Activated naive CD4-positive, alpha-beta T cell treated with anti-CD3 and anti-CD28 coated beads, Interleukin-2, amount 50 U/mL, for 24 hours (primary cell): Measurements from ENCODE around the gene ROR1.

Experiments
- H3K27ac Mint-ChIP-seq: one replicate; pipeline ENCODE4 v1.8.0; 2021; ENCODE audit warnings: mild to moderate bottlenecking, mixed read lengths
- H3K27me3 Mint-ChIP-seq: one replicate; pipeline ENCODE4 v1.8.0; 2021; ENCODE audit warnings: mixed read lengths
- H3K36me3 Mint-ChIP-seq: one replicate; pipeline ENCODE4 v1.8.0; 2021; ENCODE audit warnings: mixed read lengths
- H3K4me1 Mint-ChIP-seq: one replicate; pipeline ENCODE4 v1.8.0; 2021; ENCODE audit warnings: mixed read lengths
- H3K4me3 Mint-ChIP-seq: one replicate; pipeline ENCODE4 v1.8.0; 2021; ENCODE audit warnings: mild to moderate bottlenecking, mixed read lengths
- H3K9me3 Mint-ChIP-seq: one replicate; pipeline ENCODE4 v1.8.0; 2021; ENCODE audit warnings: mixed read lengths

ROR1 gene

DNA sequence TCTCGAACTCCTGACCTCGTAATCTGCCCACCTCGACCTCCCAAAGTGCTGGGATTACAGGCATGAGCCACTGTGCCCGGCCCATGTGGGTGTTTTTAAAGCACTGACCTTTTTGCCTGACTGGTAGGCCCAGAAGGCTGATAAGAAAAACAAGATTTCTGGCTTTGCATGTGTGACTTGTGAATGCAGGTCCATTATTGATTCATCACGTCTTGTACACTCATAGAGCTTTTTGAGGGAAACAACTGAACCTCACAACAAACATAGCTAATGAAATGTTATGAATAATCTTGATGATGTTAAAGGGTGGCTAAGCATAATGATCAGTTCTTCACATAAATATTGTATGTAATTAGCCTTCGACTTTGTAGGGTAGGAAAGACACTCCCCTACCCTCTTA is 288.7 kb downstream of the ROR1 start:
- Mint-ChIP-seq H3K4me1 (peaks cover 12% of the 10 kb centered on the region), H3K27me3 (peaks cover 6% of the 10 kb centered on the region), H3K36me3 (peaks cover 1% of the 10 kb centered on the region), H3K27ac (no peak overlapping the region), H3K4me3 (no peak overlapping the region), H3K9me3 (no peaks in the 10 kb centered on the region)

DNA sequence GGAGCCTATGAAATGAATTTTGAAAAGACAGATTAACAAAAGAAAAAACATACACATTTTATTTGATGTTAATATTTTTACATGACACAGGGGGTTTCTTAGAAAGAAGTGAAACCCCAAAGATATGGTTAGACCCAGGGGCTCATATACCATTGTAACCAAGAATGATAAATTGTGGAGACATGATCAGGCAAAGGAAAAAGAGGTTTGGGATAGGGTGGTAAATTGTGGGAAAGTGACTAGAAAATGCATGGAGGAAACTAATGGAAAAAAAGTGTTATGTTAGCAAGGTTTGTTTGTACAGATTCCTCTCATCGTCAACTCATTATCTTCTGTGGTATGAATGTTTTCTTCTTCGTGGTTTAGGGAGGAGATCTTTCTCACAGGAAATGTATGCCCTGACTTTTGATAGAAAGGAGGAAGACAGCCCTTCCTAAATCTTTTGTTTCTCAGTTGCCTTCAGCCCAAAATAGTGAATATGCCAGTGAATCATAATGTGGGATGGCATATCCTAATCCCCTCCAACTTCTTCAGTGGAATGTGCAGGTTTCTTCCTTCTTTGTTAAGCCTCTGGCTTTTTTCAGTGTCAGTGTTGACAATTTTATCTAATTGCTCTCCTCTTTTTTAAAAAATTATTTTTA is 289.2 kb downstream of the ROR1 start:
- Mint-ChIP-seq H3K36me3 (peaks cover 1% of the 10 kb centered on the region), H3K27me3 (peaks cover 6% of the 10 kb centered on the region), H3K4me1 (peaks cover 12% of the 10 kb centered on the region), H3K9me3 (no peaks in the 10 kb centered on the region), H3K27ac (no peak overlapping the region), H3K4me3 (no peak overlapping the region)

DNA sequence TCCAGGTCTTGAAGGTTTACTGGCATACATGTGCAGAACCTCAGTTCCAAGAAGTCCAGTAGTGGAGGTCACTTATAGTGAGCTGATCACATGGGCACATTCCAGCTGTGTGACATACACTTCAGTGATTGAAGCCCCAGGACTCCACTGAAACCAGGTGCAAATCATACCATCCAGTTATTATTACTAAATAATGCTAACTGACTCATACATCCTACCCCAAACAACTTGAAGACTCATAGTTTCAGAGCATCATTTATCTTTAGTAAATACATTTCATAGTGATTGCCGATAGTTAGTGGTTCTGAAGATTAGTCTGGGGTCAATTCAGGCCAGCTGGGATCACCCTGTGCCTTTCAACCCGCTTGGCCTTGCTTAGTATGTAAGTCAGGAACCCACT is 291.8 kb downstream of the ROR1 start:
- Mint-ChIP-seq H3K27ac (no peak overlapping the region), H3K4me1 (peaks cover 15% of the 10 kb centered on the region), H3K4me3 (no peak overlapping the region), H3K9me3 (no peaks in the 10 kb centered on the region), H3K36me3 (peaks cover 1% of the 10 kb centered on the region), H3K27me3 (peaks cover 6% of the 10 kb centered on the region)

DNA sequence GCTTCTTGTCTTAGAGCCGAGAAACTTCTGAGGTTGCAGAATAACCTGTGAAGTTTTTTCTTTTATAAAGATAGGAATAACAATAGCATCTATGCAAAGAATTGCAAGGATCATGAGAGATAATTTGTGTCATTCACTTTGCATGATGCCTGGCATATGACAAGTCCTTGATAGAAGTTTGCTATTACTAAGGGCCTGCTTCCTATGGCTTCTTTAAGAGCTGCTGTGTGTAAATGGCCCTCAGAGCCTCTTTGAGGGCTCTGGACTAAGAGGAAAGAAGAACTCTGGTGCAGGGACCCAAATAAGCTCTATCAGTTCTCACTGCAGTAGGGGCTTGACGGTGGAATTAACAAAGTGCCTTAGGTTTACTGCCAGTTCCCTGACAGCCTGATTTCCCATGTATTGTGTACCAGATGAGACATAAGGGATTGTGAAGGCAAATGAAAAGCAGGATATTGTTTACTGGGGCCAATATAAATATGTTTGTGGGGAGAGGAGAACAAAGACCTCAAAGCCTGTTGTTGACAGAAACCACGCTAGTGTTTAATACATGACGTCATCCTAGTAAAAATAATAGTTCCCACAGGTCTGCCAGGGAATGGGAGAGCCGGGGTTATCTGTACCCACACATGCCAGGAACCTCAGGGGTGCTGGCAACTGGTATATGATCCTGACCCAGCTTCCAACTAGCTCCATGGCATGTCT is 298.4 kb downstream of the ROR1 start:
- Mint-ChIP-seq H3K4me3 (no peak overlapping the region), H3K9me3 (no peaks in the 10 kb centered on the region), H3K27ac (no peak overlapping the region), H3K4me1 (peaks cover 3% of the 10 kb centered on the region), H3K27me3 (peaks cover 3% of the 10 kb centered on the region), H3K36me3 (no peaks in the 10 kb centered on the region)

DNA sequence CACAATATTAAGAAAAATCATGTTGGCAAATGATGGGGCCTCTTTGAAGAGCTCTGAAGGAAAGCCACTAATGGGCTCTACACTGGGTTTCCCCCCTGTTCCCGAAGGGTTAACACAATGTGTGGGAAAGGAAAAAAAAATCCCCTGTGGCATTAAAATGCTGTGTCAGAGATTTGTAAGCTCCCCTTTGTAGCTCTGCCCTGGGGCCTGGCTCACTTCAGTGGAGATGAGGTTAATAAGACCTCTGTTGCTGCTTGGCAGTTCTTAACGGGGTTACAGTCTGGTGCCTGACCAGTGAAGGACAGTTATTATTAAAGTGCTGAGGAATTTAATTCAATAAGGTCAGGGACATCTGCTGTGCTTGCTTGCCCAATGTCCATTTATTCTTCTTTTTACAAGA is 299.9 kb downstream of the ROR1 start:
- H3K27ac Mint-ChIP-seq = no peak overlapping the region
- no peaks in the 10 kb centered on the region for H3K9me3 Mint-ChIP-seq
- peaks cover 3% of the 10 kb centered on the region for H3K27me3 Mint-ChIP-seq
- peaks cover 3% of the 10 kb centered on the region for H3K4me1 Mint-ChIP-seq
- H3K4me3 Mint-ChIP-seq = no peak overlapping the region
- no peaks in the 10 kb centered on the region for H3K36me3 Mint-ChIP-seq

DNA sequence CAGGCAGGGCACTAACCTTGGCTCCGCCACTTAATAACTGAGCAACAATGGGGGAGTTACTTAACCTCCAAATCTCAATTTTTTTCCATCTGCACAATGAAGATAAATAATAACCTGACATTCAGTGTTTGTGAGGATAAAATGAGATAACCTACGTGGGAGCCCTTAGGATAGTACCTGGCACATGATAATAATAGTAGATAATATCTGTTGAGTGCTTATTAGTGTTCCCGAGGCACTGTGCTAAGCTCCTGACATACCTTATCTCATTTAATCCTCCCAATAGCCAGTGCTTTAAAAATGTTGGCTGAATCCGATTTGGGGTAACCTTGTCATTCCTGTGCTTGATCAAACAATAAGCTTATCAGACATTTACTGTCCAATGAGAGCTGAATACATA is 300.9 kb downstream of the ROR1 start:
- peaks cover 3% of the 10 kb centered on the region for H3K27me3 Mint-ChIP-seq
- H3K36me3 Mint-ChIP-seq = no peaks in the 10 kb centered on the region
- H3K9me3 Mint-ChIP-seq = no peaks in the 10 kb centered on the region
- H3K27ac Mint-ChIP-seq = no peak overlapping the region
- no peak overlapping the region for H3K4me3 Mint-ChIP-seq
- no peaks in the 10 kb centered on the region for H3K4me1 Mint-ChIP-seq

DNA sequence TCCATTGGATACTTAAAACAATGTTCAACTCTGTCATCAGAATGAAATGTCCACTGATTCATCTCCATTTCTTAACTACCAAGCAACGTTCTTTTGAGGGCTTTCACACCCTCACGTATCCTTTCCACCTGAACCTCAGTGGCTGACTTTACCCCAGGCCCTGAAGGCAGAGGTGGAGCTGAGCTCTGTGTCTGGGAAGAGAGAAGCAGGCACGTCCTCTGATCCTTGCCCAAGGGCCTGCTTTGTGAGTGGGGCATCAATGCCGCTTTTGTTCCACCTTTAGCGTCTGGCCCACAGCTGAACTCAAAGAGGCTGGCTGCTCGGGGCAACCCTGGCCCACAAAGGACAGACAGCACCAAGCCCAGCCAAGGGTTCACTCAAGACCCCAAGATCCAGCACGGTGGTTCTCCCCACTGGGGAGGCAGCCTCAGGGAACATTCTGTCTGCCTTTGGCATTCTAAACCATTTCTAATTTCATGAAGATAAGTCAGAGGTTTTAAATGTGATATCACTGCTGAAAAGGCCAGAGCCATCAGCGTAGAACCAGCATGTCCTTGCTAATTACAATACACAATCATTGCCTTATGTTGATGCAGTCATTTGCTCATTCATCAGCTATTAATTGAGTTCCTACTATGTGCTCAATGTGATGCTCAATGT is 303.6 kb downstream of the ROR1 start:
- no peaks in the 10 kb centered on the region for H3K36me3 Mint-ChIP-seq
- H3K27ac Mint-ChIP-seq = no peak overlapping the region
- no peaks in the 10 kb centered on the region for H3K27me3 Mint-ChIP-seq
- H3K9me3 Mint-ChIP-seq = no peaks in the 10 kb centered on the region
- no peaks in the 10 kb centered on the region for H3K4me1 Mint-ChIP-seq
- no peak overlapping the region for H3K4me3 Mint-ChIP-seq

DNA sequence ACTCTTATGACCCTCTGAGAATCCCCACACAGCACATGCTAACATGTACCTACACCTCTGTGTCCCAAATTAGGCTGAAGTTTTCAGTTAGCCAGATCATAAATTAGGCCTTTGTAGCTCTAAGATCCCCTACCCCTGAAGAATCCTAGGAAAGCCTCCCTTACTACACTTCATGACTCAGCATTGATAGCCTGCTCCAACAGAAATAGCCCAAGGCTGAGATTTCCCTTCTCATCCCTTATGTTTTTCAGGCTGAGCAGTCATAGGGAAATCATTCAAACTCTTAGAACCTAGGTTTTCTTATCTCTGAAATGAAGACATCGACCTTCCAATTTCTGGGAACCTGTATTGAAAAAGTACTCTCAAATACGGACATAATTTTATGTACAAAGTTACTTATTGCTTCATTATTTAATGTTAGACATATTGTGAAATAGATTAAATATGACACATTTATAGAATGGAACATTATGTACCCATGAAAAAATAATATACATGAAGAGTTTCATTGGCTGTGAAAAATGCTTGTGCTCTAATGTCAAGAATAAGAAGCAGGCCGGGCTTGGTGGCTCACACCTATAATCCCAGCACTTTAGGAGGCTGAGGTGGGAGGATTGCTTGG is 307.2 kb downstream of the ROR1 start:
- H3K4me3 Mint-ChIP-seq = no peak overlapping the region
- no peaks in the 10 kb centered on the region for H3K9me3 Mint-ChIP-seq
- no peaks in the 10 kb centered on the region for H3K36me3 Mint-ChIP-seq
- H3K27me3 Mint-ChIP-seq = peaks cover 2% of the 10 kb centered on the region
- H3K27ac Mint-ChIP-seq = no peak overlapping the region
- H3K4me1 Mint-ChIP-seq = no peaks in the 10 kb centered on the region

DNA sequence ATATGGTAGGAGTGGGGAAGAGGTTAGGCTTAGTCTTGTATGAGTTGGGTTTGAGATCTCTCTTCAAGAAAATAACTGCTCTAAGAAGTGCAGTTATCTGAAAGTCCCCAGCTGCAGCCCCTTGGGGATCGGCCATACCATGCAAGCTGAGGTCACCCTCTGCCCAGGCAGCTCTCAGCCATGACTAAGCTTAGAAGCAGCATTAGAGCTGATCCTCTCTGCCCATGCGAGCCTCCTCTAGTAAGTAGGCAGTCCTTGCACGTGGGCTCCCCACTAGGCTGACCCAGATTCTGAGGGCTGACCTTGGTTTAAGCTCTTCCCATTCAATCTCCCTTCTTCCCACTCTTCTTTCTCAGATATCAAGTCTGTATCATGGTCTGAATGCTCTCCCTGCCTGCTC is 308.6 kb downstream of the ROR1 start:
- H3K4me1 Mint-ChIP-seq = no peaks in the 10 kb centered on the region
- H3K4me3 Mint-ChIP-seq = no peak overlapping the region
- no peaks in the 10 kb centered on the region for H3K36me3 Mint-ChIP-seq
- H3K27ac Mint-ChIP-seq = no peak overlapping the region
- H3K9me3 Mint-ChIP-seq = no peaks in the 10 kb centered on the region
- H3K27me3 Mint-ChIP-seq = peaks cover 2% of the 10 kb centered on the region

DNA sequence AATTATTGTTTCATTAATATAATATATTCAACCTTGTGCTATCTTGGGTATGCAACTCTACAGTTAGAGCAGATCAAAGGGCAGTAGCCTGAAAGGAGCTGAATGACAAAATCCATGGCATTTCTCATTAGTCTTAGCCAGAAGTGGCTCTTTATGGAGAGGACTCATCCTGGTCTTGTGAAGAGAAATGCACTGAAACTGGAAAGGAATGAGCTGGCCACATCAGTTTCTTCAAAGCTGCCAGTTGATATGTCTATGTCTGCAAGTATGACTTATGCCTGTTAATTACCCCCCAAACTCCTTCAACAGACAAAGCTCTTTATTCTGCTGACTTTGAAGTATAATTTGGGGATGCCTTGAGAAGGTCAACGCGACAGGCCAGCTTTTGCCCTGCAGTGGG is 310.6 kb downstream of the ROR1 start:
- Mint-ChIP-seq H3K4me1 (no peaks in the 10 kb centered on the region), H3K9me3 (no peaks in the 10 kb centered on the region), H3K27me3 (peaks cover 4% of the 10 kb centered on the region), H3K27ac (no peak overlapping the region), H3K36me3 (no peaks in the 10 kb centered on the region), H3K4me3 (no peak overlapping the region)

DNA sequence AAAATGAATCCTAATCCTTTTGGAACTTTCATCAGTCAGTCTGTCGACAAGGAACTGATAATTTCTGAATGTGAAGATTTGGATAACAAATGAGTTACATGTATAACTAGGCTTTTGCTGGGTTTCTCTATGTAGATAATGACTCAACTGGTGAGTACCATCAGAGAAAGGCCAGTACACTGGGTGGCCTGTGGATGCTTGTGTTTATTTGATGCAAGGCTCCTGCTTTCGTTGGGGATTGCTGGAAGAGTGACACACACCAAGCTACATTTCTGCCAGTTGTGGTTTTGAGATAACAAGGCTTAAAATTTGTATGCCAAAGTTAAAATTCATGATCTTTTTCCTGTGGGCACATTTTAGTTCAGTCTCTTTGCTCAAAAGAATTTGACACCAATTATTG is 314.0 kb downstream of the ROR1 start:
- Mint-ChIP-seq H3K9me3 (peaks cover 6% of the 10 kb centered on the region), H3K4me3 (no peak overlapping the region), H3K4me1 (no peaks in the 10 kb centered on the region), H3K36me3 (peaks cover 4% of the 10 kb centered on the region), H3K27me3 (peaks cover 6% of the 10 kb centered on the region), H3K27ac (no peak overlapping the region)

DNA sequence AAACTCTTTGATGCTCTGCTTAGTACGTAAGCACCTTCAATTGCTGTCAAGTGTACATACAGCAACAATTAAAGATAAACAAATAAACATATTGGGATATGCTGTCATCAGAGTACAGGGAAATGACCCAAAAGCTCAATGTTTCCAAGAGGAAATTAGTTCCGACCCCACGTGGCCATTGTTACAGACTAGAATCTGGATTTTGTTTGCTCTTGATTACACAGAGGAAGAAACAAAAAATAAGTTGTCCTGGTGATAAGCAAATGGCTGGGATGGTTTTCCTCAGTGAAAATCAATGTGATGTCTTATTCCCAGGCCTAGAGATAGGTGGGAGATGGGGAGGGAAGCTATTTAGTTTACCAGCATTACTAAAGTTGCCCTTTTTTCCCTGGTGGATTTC is 316.6 kb downstream of the ROR1 start:
- no peaks in the 10 kb centered on the region for H3K4me1 Mint-ChIP-seq
- peaks cover 6% of the 10 kb centered on the region for H3K9me3 Mint-ChIP-seq
- H3K36me3 Mint-ChIP-seq = peaks cover 4% of the 10 kb centered on the region
- H3K27me3 Mint-ChIP-seq = peaks cover 6% of the 10 kb centered on the region
- no peak overlapping the region for H3K4me3 Mint-ChIP-seq
- no peak overlapping the region for H3K27ac Mint-ChIP-seq

DNA sequence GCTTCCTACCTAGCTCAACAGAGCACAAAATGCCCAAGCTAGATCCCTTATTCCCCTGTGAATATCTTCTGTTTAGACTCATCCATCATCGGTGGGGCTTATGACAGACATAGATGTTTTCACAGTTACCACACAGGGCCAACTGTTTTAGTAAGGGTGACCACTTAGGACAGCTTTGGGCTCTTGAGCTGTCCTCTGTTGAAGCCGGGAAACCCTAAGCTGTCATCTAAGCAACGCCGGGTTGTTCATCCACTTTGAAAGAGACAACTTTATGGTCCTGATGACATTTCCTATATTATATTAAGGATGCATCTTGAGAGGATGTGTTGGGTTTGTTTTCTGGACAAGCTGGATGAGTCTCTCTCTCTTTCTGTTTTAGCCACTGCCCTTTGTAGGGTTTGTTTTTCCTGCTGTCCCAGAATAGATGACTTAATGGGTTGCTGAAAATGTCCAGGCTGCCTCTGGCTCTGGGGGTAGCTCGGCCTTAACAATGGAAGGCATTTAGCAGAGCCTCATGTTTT is 319.1 kb downstream of the ROR1 start:
- no peak overlapping the region for H3K4me3 Mint-ChIP-seq
- peaks cover 6% of the 10 kb centered on the region for H3K27me3 Mint-ChIP-seq
- H3K36me3 Mint-ChIP-seq = peaks cover 4% of the 10 kb centered on the region
- peaks cover 6% of the 10 kb centered on the region for H3K9me3 Mint-ChIP-seq
- H3K27ac Mint-ChIP-seq = no peak overlapping the region
- H3K4me1 Mint-ChIP-seq = no peaks in the 10 kb centered on the region

DNA sequence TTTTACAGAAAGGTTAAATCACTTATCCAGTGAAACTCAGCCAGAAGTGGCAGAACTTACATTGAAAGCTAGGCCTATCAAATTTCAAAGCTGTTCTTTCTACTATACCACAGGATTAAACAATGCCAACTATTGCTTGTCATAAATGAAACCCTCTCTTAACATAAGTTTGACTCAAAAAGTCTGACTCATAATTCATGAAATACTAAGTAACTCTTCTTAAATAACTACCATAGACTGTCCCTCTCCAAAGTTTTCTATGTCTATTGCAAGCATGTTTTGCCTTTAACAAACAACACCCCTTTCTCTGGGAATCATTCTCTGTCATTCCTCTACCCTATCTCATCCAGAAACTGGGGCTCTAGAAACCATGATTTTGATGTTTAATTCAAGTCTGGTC is 320.1 kb downstream of the ROR1 start:
- Mint-ChIP-seq H3K4me1 (no peaks in the 10 kb centered on the region), H3K36me3 (peaks cover 4% of the 10 kb centered on the region), H3K4me3 (no peak overlapping the region), H3K27me3 (peaks cover 5% of the 10 kb centered on the region), H3K9me3 (peaks cover 6% of the 10 kb centered on the region), H3K27ac (no peak overlapping the region)

DNA sequence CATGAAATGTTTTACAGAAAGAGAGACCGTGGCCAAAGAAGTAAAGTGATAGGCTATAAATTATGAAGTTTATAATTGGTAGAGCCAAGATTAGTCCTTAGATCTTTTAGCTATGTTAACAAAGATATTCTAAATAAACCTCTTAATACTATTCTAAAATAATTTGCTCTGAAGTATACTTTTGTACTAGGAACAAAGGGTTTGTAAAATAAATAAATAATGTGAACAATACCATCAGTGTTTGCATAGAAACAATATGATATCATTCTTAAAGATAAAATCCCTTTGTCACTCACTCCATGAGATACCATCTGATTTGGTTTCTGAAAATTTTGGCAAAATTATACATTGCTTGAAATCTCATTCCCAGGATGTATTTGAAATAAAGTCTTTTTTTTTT is 322.0 kb downstream of the ROR1 start:
- Mint-ChIP-seq H3K27ac (no peak overlapping the region), H3K36me3 (no peaks in the 10 kb centered on the region), H3K27me3 (peaks cover 2% of the 10 kb centered on the region), H3K4me1 (no peaks in the 10 kb centered on the region), H3K4me3 (no peak overlapping the region), H3K9me3 (no peaks in the 10 kb centered on the region)

DNA sequence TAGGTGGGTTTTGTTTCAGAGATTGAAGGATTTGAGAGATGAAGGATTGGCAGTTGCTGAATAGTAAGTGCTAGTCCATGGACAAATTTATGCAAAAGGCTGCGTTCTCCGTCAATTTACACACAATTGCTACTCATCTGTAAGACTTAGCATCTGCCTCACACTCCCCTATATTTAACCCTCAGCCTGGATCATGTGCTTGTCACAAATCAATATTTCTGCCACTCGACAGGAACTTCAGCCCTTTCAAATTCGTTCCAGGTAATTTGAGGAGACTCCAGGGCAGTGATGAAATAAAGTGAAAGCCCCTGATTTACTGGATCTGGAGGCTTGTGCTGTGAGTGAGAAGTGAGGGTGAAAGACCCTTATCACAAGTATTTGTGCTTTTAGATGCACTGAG is 324.0 kb downstream of the ROR1 start:
- Mint-ChIP-seq H3K36me3 (no peaks in the 10 kb centered on the region), H3K9me3 (no peaks in the 10 kb centered on the region), H3K4me3 (no peak overlapping the region), H3K27me3 (peaks cover 2% of the 10 kb centered on the region), H3K27ac (no peak overlapping the region), H3K4me1 (no peaks in the 10 kb centered on the region)
